CD4-positive, alpha-beta T cell treated with Interleukin-17A for 1 hour (primary cell): Measurements from ENCODE around the gene KCNIP4.

Source experiments
- DNase-seq: peaks from one replicate; pipeline ENCODE4 v3.0.0-alpha.2; 2020

The KCNIP4 gene

GRCh38 chr4:21900211-21900610, 48.4 kb downstream of the KCNIP4 start:
- no peak for DNase-seq

- no peak for DNase-seq
Measured at GRCh38 chr4:21898101-21898500, 50.5 kb downstream of the KCNIP4 start.

DNA sequence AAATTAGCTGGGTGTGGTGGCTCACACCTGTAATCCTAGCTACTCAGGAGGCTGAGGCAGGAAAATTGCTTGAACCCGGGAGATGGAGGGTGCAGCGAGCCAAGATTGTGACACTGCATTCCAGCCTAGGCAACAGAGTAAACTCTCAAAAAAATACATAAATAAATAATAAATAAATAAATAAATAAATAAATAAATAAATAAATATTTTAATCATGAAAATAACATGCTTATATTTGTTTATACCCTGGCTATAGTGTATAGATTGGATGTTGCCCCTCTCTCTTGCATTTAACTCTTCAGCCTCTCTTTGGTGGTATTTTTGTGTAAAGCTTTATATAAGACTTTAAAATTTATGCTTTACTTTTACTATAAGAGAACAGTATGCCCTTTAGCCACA, 51.8 kb downstream of the KCNIP4 start:
- DNase-seq = no peak

GRCh38 chr4:21893136-21893535, 55.4 kb downstream of the KCNIP4 start:
- DNase-seq = no peak

GRCh38 chr4:21890231-21890630, 58.3 kb downstream of the KCNIP4 start:
- no peak for DNase-seq

DNA sequence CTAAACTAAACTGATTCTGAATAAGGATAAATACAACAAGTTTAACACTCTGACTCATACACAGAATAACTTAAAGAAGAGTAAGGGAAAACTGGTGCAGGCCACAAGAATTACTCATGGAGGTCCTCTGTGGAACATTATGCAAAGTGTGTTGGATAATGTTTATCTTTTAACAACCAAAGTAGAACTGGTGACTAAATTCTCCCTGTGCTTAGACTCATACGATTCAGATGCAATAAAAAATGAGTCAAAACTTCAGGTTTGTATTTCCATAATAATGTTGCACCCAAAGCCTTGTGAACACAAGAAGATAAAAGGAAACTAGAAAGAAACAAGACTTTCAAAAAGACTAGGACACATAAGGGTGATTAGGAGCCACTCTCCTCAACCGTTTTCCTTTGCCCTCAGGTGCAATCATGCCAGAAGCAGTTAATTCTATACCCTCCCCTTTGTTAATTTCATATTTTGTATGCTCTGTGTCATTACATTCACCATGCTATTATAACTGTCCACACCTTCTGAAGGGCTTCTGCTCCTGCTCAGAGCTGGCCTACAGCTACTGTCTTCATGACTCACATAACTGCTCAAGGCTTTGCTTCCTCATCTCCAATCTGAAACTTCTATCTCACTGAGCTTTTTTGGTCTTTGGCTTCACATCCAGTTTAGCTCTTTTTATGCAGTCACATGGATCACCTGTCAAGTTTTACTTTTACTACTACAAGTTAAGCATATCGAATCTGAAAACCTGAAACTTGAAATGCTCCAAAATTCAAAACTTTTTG, 60.2 kb downstream of the KCNIP4 start:
- DNase-seq = no peak

GRCh38 chr4:21887481-21887880, 61.1 kb downstream of the KCNIP4 start:
- DNase-seq = no peak

GRCh38 chr4:21885770-21886169, 62.8 kb downstream of the KCNIP4 start:
- DNase-seq = no peak

GRCh38 chr4:21885241-21885640, 63.3 kb downstream of the KCNIP4 start:
- DNase-seq = no peak

DNA sequence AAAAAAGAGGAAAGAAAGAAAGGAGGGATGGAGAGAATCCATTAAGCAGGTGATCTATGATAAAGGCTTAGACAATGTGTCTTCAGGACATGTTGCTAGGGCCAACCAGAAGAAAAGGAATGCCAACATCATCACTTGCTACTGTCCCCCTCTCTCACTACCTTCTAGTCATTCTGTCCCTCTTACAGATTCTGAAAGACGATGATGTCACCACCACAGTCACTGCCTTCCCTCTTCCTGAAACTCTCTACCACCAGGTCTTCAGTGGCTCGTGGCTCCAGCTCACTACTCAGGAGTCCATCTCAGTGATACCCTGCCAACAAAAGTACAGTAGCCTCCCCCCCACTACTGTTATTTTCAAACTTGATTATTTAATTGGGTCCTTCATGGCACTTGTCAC, 64.0 kb downstream of the KCNIP4 start:
- DNase-seq = no peak

DNA sequence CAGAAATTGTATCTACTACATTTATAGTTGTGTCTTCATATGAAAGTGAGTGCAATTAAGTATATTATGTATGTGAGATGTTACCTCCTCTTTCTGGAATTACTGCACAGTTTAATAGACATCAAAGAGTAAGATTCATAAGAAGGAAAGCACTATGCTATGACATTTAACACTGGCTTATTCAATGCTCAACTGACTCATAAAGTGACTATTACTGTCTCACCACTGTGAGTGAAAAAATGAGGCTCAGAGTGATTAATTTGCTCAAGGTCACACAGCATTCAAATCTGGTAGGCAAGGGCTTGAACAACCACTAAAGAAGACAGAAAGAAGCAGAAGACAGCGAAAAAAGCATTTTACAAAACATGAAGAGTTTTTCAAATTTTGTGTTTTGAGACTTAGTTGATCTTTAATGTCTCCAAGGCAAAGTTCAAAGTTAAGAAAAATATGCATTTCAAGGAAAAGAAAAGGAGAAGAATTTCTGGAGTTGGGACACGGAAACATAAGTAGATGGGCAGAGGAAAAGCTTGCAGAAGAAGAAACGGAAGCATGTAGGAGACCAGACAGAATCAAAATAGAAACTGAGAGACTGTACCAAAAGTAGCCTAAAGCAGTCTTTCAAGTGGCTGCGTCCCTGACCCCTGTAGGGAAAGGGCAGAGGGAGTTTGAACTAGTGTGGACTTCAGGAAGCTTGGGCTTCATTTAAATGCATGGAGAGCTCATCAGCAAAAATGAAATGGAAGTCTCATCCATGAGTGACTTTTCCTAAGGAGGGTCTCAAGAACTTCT, 66.3 kb downstream of the KCNIP4 start:
- DNase-seq = no peak

- DNase-seq = no peak
Measured at GRCh38 chr4:21879187-21879586, 69.4 kb downstream of the KCNIP4 start.

DNA sequence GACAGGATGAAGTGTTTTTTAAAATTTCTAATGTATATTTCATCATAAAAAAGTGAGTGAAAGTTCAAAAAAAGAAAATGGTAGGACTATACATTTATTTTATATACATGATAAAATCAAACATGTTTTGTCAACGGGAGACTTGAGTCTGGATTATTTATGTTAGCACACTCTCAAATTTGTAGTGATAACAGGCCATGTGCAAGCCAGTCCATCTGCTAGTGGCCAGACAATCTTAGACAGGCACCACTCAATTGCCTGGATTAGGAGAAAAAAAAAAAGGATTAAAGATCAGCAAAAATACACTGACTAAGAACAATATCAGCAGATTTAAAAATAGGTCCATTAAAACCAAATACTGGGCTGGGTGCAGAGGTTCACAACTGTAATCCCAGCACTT, 71.9 kb downstream of the KCNIP4 start:
- no peak for DNase-seq

GRCh38 chr4:21873145-21873544, 75.4 kb downstream of the KCNIP4 start:
- no peak for DNase-seq

GRCh38 chr4:21872101-21872500, 76.5 kb downstream of the KCNIP4 start:
- DNase-seq = no peak

GRCh38 chr4:21869978-21870745, 78.4 kb downstream of the KCNIP4 start:
- no peak for DNase-seq

DNA sequence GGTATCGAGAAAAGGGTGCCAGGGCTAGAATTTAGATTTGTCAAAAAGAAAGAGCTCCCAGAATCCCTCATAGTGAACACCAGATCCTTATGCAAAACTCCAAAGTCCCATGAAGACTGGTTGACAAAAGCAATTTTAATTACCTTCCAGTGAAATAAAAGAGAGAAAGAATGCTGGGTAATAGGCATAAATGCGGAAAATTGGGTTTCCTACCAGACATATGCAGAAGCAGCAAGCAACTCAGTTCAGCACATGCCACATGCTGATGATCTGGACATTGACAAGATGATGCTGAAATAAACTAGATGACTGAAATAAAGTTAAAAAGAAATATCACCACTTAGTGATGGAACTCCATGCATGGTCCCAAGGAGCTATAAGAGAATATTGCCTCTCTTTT, 83.9 kb downstream of the KCNIP4 start:
- DNase-seq = no peak

DNA sequence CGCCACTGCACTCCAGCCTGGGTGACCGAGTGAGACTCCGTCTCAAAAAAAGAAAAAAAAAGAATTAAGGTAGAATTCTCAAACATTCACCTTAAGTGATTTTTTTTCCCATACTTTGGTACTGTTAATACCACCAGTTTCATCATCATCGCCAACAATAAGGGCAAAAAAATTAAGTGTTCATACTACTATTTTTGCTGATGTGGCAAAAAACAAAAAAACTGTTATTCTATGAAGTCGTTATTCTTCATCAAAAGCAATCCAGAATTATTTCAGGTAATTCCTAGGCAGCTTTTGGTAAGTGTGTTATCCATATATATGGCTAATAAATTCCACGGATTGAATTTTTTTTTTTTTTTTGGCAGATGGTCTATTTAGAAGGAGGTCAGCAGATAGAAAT, 85.7 kb downstream of the KCNIP4 start:
- no peak for DNase-seq

GRCh38 chr4:21858971-21859370, 89.6 kb downstream of the KCNIP4 start:
- DNase-seq = no peak

GRCh38 chr4:21856754-21857153, 91.8 kb downstream of the KCNIP4 start:
- no peak for DNase-seq

DNA sequence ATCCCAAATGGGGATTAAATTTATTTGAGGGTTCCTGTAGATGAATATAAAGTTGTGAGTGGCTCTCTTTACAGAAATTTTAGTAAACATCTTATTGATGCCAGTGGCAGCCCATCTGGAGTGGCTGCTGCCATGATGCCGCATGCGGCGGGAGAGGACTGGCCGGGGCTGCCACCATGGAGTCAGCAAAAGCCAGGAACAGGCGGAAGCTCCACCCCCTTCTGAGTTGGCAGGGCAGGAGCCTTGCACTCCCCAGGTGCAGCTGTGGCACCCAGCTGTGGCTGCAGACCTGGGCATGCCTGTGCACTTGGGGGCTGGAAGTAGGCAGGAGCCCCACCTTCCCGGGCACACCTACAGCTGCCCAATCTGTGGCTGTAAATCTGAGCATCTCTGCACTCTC, 92.3 kb downstream of the KCNIP4 start:
- DNase-seq = no peak

DNA sequence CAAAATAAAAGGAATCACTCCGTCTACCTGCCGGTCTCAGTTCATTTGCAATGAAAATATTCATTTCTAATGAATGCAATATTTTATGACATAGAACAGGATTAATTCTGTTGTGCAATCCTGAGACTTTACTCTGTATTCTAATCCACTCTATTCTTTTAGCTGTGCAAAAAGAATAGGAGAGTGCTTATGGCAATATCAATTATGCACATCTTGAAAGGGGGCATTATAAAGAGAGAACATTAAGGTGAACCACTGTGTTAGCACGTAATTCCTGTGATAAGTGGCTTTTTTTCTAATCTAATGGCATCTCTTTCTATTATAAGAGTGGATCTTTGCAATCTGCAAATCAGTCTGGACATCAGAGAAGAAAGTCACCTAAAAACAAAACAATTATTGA, 99.5 kb downstream of the KCNIP4 start:
- DNase-seq = no peak

- DNase-seq = no peak
Measured at GRCh38 chr4:21848021-21848420, 100.6 kb downstream of the KCNIP4 start.

DNA sequence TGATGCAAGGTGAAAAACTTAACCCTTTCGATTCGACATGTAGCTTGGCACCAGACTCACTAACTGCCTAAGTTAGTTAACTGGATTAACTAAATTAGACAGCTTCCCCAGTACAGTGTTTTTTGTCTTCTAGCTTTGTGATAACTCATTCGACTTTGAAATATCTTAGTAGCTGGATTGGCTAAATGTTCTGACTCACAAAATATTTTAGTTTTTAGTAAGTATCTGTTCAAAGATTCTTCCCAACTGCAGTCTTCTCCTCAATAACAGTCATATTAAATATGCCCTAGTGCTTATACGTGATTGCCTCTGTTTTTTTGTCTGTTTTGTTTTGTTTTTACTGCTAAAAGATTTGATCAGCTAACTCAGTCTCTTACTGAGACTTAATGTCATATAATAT, 102.9 kb downstream of the KCNIP4 start:
- no peak for DNase-seq
